Left lung (tissue), 10 donors: Measurements from ENCODE around the gene GRAMD4. TPM values are rescaled to one million over a fixed set of nuclear protein-coding genes. Genes with fewer than 3 reads are reported as not detected.
A peak's percentile ranks its signal among the peaks of the same experiment; 100 is the strongest.
"Not testable (repeated sequence)": the region's sequence is repeated elsewhere in the genome, so short reads cannot be mapped to it uniquely, and the experiment has no call there.

Experiments
- ATAC-seq: fragments of 200-7000 bp; cut with Tn5 transposase; one replicate; pipeline ENCODE4 v1.9.1; 2020; ENCODE audit warnings: moderate library complexity
- DNase-seq, 4 donors: peaks; one replicate each; pipeline ENCODE4 v3.0.0-alpha.2; 2013 to 2020
- H3K27ac ChIP-seq, 2 donors: fragments of 200-600 bp; sonication (generic) in 1 of 2; one replicate each; pipeline versions ENCODE4 v1.5.0 to v1.8.0; 2020 to 2021
- H3K27me3 ChIP-seq, 2 donors: fragments of 200-600 bp; sonication (generic) in 1 of 2; one replicate each; pipeline versions ENCODE4 v1.5.0 to v1.8.0; 2020 to 2021
- H3K36me3 ChIP-seq, 2 donors: fragments of 200-600 bp; sonication (generic) in 1 of 2; one replicate each; pipeline versions ENCODE4 v1.5.0 to v1.8.0; 2020 to 2021
- H3K4me1 ChIP-seq, 2 donors: fragments of 200-600 bp; one replicate each; pipeline ENCODE4 v1.8.0; 2021
- H3K4me3 ChIP-seq, 2 donors: fragments of 200-600 bp; sonication (generic) in 1 of 2; one replicate each; pipeline versions ENCODE4 v1.5.0 to v1.8.0; 2020 to 2021; ENCODE audit warnings: mild to moderate bottlenecking in 1 of 2
- H3K9me3 ChIP-seq, 2 donors: fragments of 200-600 bp; sonication (generic) in 1 of 2; one replicate each; pipeline versions ENCODE4 v1.5.0 to v1.8.0; 2020 to 2021
- intact Hi-C, 2 donors: fragments of 100-400 bp; cut with DNase I; formaldehyde crosslinking; loops; one replicate each; pipeline versions ENCODE4 v1.11.2 to v1.14.2; 2022
- polyA plus RNA-seq, 6 donors: library from polyadenylated mRNA; unstranded; fragments of 120-200 nt; gene quantifications; one replicate each; pipeline ENCODE4 v1.2.1, GENCODE V29; 2013; ENCODE audit not compliant: insufficient read length in 6 of 6
- total RNA-seq, 2 donors: library from RNA; stranded (reverse); fragmentation: NEBNext Ultra II Directional; extraction: Animal tissue kit (Norgen Biotek cat#: 25700); gene quantifications; one replicate each; pipeline ENCODE4 v1.2.1, GENCODE V29; 2021
- TF ChIP-seq, protein P1 (sequence below), 2 donors: fragments of 200-600 bp; sonication (generic) in 1 of 2; IDR thresholded peaks; one replicate each; pipeline versions ENCODE4 v1.5.0 to v1.8.0; 2021; ENCODE audit warnings: antibody characterized with exemption in 2 of 2
- donor health status: DM: no; HTN: yes; CAD: no.
- donor health status: DM: no; HTN: no; CAD: no.

GRAMD4 gene
- total and polyA plus RNA-seq, 8 donors = 25.2 to 78.2 (median 36.6) TPM

DNA sequence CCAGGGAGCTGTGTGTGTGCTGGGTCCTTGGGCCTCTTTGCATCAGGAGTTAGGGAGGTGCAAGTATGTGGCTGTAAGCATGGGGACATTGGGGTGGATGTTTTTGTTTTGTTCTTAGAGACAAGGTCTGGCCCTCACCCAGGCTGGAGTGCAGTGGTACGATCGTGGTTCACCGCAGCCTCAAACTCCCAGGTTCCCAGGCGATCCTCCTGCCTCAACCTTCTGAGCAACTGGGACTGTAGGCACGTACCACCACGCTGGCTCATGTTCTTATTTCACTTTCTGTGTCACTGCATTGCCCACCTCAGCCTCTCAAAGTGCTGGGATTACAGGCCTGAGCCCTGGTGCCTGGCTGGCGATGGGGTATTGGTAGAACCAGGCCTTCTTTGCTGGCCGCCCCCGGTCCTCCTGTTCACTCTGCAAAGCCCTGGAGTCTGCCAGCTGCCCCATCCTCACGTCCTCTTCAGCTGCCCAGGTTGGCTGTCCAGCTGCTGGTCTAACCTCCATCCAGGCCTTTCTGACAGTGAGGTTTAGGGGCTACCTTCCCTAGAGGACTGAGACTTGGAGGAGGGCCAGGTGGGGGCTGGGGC is 851 bp upstream of the GRAMD4 start:
- intact Hi-C loops = no loop called here
- no peak overlapping the region for H3K4me3 ChIP-seq
- no peaks in the 10 kb centered on the region for H3K9me3 ChIP-seq
- H3K4me1 ChIP-seq = peaks cover 3 to 65% of the 10 kb centered on the region in 2 donors
- H3K36me3 ChIP-seq = no peaks in the 10 kb centered on the region
- ATAC-seq (no peak), DNase-seq (peak in 1 of 4 donors; percentile 51)
- TF ChIP-seq, protein P1, sequence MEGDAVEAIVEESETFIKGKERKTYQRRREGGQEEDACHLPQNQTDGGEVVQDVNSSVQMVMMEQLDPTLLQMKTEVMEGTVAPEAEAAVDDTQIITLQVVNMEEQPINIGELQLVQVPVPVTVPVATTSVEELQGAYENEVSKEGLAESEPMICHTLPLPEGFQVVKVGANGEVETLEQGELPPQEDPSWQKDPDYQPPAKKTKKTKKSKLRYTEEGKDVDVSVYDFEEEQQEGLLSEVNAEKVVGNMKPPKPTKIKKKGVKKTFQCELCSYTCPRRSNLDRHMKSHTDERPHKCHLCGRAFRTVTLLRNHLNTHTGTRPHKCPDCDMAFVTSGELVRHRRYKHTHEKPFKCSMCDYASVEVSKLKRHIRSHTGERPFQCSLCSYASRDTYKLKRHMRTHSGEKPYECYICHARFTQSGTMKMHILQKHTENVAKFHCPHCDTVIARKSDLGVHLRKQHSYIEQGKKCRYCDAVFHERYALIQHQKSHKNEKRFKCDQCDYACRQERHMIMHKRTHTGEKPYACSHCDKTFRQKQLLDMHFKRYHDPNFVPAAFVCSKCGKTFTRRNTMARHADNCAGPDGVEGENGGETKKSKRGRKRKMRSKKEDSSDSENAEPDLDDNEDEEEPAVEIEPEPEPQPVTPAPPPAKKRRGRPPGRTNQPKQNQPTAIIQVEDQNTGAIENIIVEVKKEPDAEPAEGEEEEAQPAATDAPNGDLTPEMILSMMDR (IDR thresholded peaks at IDR 0.05) = no peak
- no peaks in the 10 kb centered on the region for H3K27me3 ChIP-seq
- H3K27ac ChIP-seq = peak overlapping the region in 1 of 2 donors; percentile 77

DNA sequence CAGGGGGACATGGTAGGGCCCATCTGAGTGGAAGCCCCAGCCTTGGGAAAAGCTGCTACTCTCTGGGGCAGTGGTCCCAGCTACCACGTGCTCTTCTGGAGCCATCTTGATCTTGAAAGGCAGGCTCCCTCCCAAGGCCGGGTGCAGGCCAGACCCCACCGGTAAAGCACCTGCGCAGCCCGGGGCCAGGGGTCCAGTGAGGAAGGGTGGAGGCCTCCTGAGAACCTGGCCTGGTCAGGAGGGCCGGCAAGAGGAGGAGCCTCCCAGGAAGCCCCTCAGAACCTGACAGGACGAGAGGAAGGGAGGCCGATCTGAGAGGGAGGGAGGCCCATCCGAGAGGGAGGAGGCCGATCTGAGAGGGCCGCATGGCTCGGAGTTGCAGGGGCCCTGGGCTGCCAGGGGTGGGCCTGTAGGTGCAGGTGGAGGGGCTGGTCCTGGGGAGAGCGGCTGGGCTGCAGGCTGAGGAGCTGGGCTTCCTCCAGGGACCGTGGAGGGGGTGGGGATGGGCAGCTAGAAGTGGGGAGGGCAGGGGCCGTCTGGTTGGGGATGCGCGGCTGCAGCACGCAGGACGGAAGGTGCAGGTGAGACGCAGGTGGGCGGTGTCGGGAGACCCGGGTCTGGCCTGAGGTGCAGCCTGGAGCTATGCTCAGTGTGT is 529 bp downstream of the GRAMD4 start:
- ATAC-seq (no peak), DNase-seq (no peak)
- peaks cover 3 to 73% of the 10 kb centered on the region in 2 donors for H3K4me1 ChIP-seq
- no peaks in the 10 kb centered on the region for H3K27me3 ChIP-seq
- TF ChIP-seq, protein P1 (IDR thresholded peaks at IDR 0.05) = no peak
- peak overlapping the region in 1 of 2 donors; percentile 77 for H3K27ac ChIP-seq
- peak overlapping the region in 1 of 2 donors; percentile 14 for H3K4me3 ChIP-seq
- H3K36me3 ChIP-seq = no peaks in the 10 kb centered on the region
- intact Hi-C loops = no loop called here
- H3K9me3 ChIP-seq = no peaks in the 10 kb centered on the region

DNA sequence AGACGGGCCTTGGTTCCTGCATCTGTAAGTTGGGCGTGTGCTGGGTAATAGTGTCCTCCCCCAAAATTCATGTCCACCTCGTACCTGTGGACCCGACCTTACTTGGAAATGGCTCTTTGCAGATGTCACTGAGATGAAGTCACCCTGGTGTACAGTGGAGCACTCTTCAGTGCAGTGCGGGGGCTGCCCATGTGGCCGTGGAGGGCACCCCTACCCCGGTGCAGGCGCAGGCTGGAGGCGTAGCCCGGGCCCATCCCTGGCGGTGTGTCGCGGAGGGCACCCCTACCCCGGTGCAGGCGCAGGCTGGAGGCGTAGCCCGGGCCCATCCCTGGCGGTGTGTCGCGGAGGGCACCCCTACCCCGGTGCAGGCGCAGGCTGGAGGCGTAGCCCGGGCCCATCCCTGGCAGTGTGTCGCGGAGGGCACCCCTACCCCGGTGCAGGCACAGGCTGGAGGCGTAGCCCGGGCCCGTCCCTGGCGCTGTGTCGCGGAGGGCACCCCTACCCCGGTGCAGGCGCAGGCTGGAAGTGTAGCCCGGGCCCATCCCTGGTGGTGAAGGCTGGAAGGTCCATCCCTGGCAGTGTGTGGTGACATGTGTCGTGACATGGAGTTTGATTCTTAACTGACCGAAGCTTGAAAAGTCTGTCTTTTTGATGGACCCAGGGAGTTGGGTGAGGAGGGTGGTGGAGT is 1.2 kb downstream of the GRAMD4 start:
- H3K9me3 ChIP-seq, intact Hi-C loops, H3K36me3 ChIP-seq, H3K27me3 ChIP-seq, DNase-seq, ATAC-seq: not testable (repeated sequence)
- H3K4me3 ChIP-seq = peak overlapping the region in 1 of 2 donors; percentile 14
- H3K4me1 ChIP-seq = peaks cover 3 to 73% of the 10 kb centered on the region in 2 donors
- H3K27ac ChIP-seq = peak overlapping the region in 1 of 2 donors; percentile 83

DNA sequence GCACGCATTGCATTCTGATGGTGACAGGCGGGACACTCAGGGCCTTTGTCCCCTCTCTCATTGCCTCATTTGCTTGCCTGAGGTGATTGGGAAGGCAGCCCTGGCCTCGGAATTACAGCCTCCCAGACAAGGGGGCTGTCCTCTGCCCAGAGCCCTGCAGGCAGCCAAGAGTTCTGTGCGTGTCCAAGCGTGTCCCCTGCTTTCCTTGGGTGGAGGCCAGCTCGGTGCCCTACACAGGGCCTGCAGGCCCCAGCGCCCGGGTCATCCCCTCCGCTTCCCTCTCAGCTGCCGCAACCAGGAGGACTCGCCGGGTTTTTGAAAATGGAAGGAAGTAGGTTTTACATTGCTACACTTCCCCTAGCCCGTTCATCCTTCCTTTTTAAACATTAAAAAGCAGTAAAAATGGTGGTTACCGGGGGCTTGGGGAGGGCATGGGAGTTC is 1.9 kb downstream of the GRAMD4 start:
- Histone ChIP-seq H3K27ac (peak overlapping the region in 1 of 2 donors; percentile 83), H3K27me3 (no peaks in the 10 kb centered on the region), H3K9me3 (no peaks in the 10 kb centered on the region), H3K4me1 (peaks cover 3 to 73% of the 10 kb centered on the region in 2 donors), H3K36me3 (peaks cover 0 to 5% of the 10 kb centered on the region in 2 donors), H3K4me3 (peak overlapping the region in 1 of 2 donors; percentile 11)
- ATAC-seq (peak; percentile 9), DNase-seq (peak in 2 of 4 donors; percentile 74 to 91)
- intact Hi-C loops = no loop called here
- TF ChIP-seq, protein P1 (IDR thresholded peaks at IDR 0.05) = no peak

DNA sequence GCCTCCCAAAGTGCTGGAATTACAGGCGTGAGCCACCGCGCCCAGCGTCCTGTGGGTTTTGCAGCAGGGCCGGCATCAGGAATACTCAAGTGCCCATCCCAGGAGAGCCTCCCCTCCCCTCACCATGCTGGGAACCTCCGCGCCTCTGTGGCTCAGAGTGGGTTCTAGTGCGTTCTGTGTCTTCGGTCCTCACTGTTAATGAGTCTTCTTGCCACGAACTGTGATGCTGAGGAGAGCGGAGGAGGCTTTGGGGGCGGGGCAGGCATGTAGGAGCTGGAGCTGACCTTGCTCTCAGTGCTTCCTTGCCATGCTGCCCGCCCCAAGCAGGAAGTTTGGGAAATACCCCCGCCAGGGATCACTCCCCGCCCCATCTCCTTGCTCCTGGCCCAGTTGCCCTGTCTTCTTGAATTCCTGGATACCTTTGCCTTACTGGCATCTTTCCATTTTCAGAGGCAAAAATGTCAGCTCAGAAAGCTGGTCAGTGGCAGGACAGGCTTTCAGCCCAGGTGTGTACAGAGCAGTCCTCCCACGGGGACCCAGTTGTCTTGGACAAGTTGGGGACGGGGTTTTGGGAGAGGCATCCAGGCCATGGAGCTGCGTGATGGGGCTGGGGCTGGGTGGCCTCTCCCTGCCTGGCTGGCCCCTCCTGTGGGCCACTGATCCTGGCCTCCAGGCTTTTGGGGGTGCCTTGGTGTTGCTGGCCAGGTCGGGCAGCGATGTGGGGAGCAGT is 5.1 kb downstream of the GRAMD4 start:
- TF ChIP-seq, protein P1 (IDR thresholded peaks at IDR 0.05) = no peak
- H3K9me3 ChIP-seq = no peaks in the 10 kb centered on the region
- H3K36me3 ChIP-seq = peaks cover 0 to 20% of the 10 kb centered on the region in 2 donors
- H3K4me1 ChIP-seq = peaks cover 0 to 49% of the 10 kb centered on the region in 2 donors
- intact Hi-C loops = no loop called here
- DNase-seq (no peak), ATAC-seq (no peak)
- H3K27ac ChIP-seq = no peak overlapping the region
- H3K27me3 ChIP-seq = no peaks in the 10 kb centered on the region
- H3K4me3 ChIP-seq = no peak overlapping the region
